Measurements from ENCODE around the gene NOP16. TPM values are rescaled to one million over a fixed set of nuclear protein-coding genes. Genes with fewer than 3 reads are reported as not detected.

NOP16 gene, protein sequence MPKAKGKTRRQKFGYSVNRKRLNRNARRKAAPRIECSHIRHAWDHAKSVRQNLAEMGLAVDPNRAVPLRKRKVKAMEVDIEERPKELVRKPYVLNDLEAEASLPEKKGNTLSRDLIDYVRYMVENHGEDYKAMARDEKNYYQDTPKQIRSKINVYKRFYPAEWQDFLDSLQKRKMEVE
- 10 to 100 TPM; 42.1 to 67.7 TPM for total RNA-seq

- Mint-ChIP-seq H3K27ac (peak within 1 kb of the TSS; percentile 98 to 100), H3K36me3 (peaks cover 47 to 50% of the 10 kb centered on the region in 2 donors), H3K9me3 (no peaks in the 10 kb centered on the region)
- peak; percentile 91 to 94 for ATAC-seq
- DNase-seq (ENCODE audit: low spot score in 2 of 2): peak; percentile 94 to 97
Measured at GRCh38 chr5:176388444-176389134, at the start of gene NOP16, which contains the start of gene HIGD2A. Gene NOP16, minus strand, starts transcription at chr5:176388598. Its CDS starts 59 bp downstream, at chr5:176388539. Gene HIGD2A, plus strand, starts transcription at chr5:176388751. Its CDS starts 69 bp downstream, at chr5:176388820.

- no peaks in the 10 kb centered on the region for H3K9me3 Mint-ChIP-seq
- no peak for DNase-seq (ENCODE audit: low spot score in 2 of 2)
- peak; percentile 50 to 62 for ATAC-seq
- H3K27ac Mint-ChIP-seq: no peak overlapping the region
- H3K36me3 Mint-ChIP-seq: no peaks in the 10 kb centered on the region
Measured at GRCh38 chr5:176436656-176437055, 48.3 kb upstream of the NOP16 start.

- Mint-ChIP-seq H3K9me3 (no peaks in the 10 kb centered on the region), H3K36me3 (no peaks in the 10 kb centered on the region), H3K27ac (no peak overlapping the region)
- no peak for DNase-seq (ENCODE audit: low spot score in 2 of 2)
- no peak for ATAC-seq
Measured at GRCh38 chr5:176432707-176433106, 44.3 kb upstream of the NOP16 start.

DNA sequence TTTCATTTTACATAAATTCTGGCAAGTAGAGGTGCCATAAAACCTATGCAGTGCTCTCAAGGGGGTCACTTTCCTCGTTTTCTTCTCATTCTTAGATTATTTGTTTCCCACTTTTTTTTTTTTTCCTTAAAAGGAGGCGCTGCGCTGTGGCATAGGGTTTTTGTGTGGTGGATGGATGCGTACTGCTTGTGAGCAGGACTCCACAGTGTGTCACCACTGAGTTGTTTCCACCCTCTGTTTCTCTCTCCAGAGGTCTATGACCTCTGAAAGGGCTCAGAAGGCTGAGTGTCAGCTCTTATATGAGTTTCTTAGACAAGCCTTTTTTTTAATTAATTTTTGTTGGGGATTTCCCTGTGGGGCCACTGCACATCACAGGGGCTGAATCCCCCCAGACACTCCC, 41.6 kb upstream of the NOP16 start:
- Mint-ChIP-seq H3K9me3 (peaks cover 0 to 4% of the 10 kb centered on the region in 2 donors), H3K27ac (no peak overlapping the region), H3K36me3 (peaks cover 0 to 6% of the 10 kb centered on the region in 2 donors)
- DNase-seq (ENCODE audit: low spot score in 2 of 2): no peak
- ATAC-seq: no peak

DNA sequence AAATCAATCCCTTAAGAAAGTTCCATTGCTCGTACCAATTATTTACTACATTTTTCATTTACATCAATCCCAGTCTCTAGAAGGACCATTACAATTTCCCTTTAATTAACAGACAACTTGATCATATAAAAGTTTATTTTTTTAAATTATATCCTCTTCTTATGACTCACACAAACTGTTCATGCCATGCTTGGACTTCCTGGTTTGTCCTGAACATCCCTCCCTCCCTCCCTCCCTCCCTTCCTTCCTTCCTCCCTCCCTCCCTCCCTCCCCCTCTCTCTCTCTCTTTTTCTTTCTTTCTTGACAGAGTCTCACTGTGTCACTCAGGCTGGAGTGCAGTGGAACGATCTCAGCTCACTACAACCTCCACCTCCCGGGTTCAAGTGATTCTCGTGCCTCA, 39.6 kb upstream of the NOP16 start:
- H3K27ac Mint-ChIP-seq: no peak overlapping the region
- ATAC-seq (no peak), DNase-seq (ENCODE audit: low spot score in 2 of 2) (no peak)
- peaks cover 0 to 4% of the 10 kb centered on the region in 2 donors for H3K9me3 Mint-ChIP-seq
- peaks cover 0 to 6% of the 10 kb centered on the region in 2 donors for H3K36me3 Mint-ChIP-seq

GRCh38 chr5:176426876-176427275, 38.5 kb upstream of the NOP16 start:
- DNase-seq (ENCODE audit: low spot score in 2 of 2) (no peak), ATAC-seq (no peak)
- peaks cover 0 to 6% of the 10 kb centered on the region in 2 donors for H3K36me3 Mint-ChIP-seq
- H3K9me3 Mint-ChIP-seq: peaks cover 0 to 4% of the 10 kb centered on the region in 2 donors
- no peak overlapping the region for H3K27ac Mint-ChIP-seq

DNA sequence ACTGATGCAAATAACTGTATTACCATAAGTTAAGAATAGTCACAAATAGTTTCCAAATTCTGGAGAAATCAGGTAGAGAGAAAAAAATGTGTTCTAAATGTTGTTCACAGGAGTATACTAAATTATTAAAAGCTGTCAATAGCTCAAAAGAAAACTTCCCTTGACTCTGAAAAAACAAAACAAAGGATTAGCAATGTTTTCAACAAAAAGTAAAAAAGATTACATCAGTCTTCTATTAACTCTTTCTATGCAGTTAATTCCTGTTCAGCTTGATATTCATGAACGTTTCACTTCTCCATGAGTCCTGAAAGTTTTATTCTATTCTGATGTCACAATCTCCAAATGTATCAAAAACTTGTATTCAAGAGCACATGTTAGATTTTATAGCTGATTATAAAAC, 37.4 kb upstream of the NOP16 start:
- H3K27ac Mint-ChIP-seq: no peak overlapping the region
- peaks cover 0 to 6% of the 10 kb centered on the region in 2 donors for H3K36me3 Mint-ChIP-seq
- no peak for ATAC-seq
- peaks cover 0 to 4% of the 10 kb centered on the region in 2 donors for H3K9me3 Mint-ChIP-seq
- no peak for DNase-seq (ENCODE audit: low spot score in 2 of 2)

- DNase-seq (ENCODE audit: low spot score in 2 of 2): no peak
- H3K27ac Mint-ChIP-seq: no peak overlapping the region
- peaks cover 0 to 6% of the 10 kb centered on the region in 2 donors for H3K36me3 Mint-ChIP-seq
- no peak for ATAC-seq
- peaks cover 0 to 4% of the 10 kb centered on the region in 2 donors for H3K9me3 Mint-ChIP-seq
Measured at GRCh38 chr5:176425138-176425537, 36.7 kb upstream of the NOP16 start.

GRCh38 chr5:176424181-176424580, 35.8 kb upstream of the NOP16 start:
- no peak for ATAC-seq
- Mint-ChIP-seq H3K9me3 (peaks cover 0 to 4% of the 10 kb centered on the region in 2 donors), H3K36me3 (peaks cover 0 to 6% of the 10 kb centered on the region in 2 donors), H3K27ac (no peak overlapping the region)
- no peak for DNase-seq (ENCODE audit: low spot score in 2 of 2)

- no peak for DNase-seq (ENCODE audit: low spot score in 2 of 2)
- ATAC-seq: no peak
- Mint-ChIP-seq H3K9me3 (peaks cover 0 to 4% of the 10 kb centered on the region in 2 donors), H3K27ac (no peak overlapping the region), H3K36me3 (peaks cover 0 to 6% of the 10 kb centered on the region in 2 donors)
Measured at GRCh38 chr5:176420972-176421544, 32.7 kb upstream of the NOP16 start.

DNA sequence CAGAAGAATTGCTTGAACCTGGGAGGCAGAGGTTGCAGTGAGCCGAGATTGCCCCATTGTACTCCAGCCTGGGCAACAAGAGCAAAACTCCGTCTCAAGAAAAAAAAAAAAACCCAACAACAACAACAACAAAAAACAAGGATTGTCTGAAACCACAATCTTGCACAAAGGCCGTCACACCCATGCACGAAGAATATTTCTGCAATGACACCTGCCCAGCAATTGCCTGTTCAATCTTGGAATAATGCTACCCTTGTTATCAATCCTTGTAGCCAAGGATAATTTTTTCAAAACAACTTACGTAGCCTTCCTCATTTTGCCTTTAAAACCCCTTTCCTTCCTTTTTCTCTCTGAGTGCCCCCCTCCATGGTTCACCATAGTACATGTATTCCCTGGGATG, 31.7 kb upstream of the NOP16 start:
- DNase-seq (ENCODE audit: low spot score in 2 of 2): no peak
- ATAC-seq: no peak
- no peaks in the 10 kb centered on the region for H3K36me3 Mint-ChIP-seq
- no peaks in the 10 kb centered on the region for H3K9me3 Mint-ChIP-seq
- no peak overlapping the region for H3K27ac Mint-ChIP-seq

- ATAC-seq (no peak), DNase-seq (ENCODE audit: low spot score in 2 of 2) (no peak)
- H3K9me3 Mint-ChIP-seq: no peaks in the 10 kb centered on the region
- no peaks in the 10 kb centered on the region for H3K36me3 Mint-ChIP-seq
- H3K27ac Mint-ChIP-seq: peak overlapping the region in 1 of 2 donors; percentile 9
Measured at GRCh38 chr5:176418251-176418650, 29.9 kb upstream of the NOP16 start.

DNA sequence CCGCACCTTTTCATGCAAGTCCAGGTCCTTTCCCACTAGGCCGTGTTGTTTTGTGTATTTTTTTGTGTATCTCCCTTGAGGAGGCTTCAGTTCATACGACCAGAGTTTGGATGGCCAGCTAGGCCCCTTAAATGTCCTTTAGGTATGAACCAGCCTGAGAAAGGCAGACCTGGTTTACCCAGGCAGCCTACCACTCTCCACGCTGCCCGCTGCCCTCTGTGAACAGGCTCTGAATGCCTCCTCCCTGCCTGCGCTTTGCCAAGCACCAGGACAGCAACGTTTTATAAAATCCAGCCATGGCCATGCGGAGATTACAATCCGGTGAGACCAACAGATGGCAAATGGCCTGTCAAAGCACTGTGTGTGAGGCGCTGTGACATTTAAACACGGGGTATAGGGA, 28.6 kb upstream of the NOP16 start:
- Mint-ChIP-seq H3K9me3 (no peaks in the 10 kb centered on the region), H3K27ac (peak overlapping the region in 1 of 2 donors; percentile 15), H3K36me3 (no peaks in the 10 kb centered on the region)
- ATAC-seq (no peak), DNase-seq (ENCODE audit: low spot score in 2 of 2) (no peak)

DNA sequence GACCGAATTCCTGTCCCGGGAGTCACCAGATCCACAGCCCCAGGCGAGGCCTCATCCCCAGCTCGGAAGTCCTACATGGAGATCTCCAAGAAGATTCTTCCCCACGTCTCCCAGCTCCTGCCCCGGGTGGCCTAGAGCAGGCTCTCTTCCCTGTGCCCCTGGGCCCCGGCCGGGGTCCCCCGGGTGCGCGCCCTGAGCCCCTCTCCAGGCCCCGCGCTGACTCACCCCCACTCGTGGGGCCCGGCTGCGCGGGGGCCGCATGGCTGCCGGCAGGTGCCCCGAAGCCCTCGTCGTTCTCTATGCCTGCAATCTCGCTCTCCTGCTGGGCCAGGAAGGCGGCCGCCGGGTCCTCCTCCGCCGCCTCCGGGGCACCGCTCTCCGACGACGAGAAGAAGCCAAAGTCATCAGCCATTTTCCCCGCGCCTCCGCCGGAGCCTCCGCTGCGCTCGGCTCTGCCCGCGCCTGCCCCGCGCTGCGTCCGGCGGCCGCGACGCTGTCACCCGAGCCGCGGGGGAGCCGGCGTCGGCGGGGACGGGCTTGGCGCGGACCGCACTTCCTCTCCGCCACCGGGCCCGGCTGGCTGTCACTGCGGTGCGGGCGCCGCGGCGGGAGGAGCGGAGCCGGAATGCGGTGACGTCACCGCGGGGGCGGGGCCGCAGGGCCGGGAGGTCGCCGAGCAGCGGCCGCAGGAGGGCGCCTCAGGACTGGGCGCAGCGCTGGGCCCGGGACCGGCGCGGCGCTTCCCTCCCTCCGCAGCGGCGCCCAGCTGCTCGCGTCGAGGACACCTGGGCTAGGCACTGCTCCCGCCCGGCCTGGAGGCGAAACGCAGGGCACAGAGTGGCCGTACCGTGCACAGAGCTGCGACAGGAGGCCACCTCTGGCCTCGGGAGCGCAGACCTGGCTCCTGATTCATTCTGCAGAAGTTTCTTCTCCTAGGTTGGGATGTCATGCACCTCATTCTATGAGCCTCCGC, 27.8 kb upstream of the NOP16 start, which contains the start of gene CLTB:
TSS of gene CLTB (minus strand) at position 588 of the 973 bp plus-strand sequence. CDS start at position 412, 176 bp downstream.
- peak; percentile 77 to 87 for DNase-seq (ENCODE audit: low spot score in 2 of 2)
- H3K9me3 Mint-ChIP-seq: no peaks in the 10 kb centered on the region
- H3K36me3 Mint-ChIP-seq: no peaks in the 10 kb centered on the region
- peak; percentile 96 to 98 for ATAC-seq
- peak within 1 kb of the TSS; percentile 15 to 30 for H3K27ac Mint-ChIP-seq

DNA sequence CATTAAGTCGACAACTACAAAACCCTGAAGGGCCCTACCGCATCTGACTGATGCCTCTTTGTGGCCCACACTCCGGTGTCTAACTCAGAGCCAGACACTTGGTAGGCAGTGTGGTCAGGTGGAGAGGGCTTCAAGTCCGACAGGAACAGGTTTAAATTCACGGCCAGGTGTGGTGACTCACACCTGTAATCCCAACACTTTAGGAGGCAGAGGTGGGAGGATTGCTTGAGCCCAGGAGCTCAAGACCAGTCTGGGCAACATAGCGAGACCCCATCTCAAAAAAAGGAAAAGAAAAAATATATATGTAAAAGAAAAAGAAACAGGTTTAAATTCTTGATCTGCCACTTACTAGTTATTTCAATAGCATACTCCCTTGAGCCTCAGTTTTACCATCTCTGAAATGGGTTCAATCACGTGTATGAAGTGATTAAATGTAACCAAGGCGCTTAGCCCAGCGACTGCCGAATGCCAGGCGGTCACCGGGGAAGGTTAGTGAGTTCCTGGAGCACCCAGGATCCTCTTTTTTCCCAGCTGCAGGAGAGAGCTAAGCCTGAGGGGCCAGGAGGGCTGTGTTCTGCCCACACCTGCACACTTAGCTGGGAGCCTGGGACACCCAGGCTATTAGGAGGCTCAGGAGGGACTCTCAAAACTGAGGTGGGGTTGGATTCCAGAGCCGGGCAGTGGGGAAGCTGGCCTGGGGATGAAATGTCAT, 27.0 kb upstream of the NOP16 start:
- Mint-ChIP-seq H3K9me3 (no peaks in the 10 kb centered on the region), H3K27ac (peak overlapping the region; percentile 15 to 37), H3K36me3 (no peaks in the 10 kb centered on the region)
- ATAC-seq (no peak), DNase-seq (ENCODE audit: low spot score in 2 of 2) (peak in 1 of 2 donors; percentile 14)

DNA sequence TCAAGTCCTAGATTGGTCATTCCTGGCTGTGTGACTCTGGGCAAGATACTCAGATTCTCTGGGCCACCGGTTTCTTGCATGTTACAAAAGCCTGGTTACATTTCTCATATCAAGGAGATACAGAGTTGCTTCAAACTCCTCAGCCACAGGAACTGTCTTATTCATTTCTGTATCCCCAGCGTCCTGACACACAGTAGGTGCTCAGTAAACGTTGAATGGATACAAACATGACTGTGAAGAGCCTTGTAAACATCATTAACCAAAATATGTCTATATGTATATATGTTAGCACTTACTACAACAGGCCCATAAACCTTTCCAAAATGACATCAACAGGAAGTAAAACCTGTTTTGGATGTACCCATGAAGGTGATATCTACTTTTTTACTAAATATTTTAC, 26.3 kb upstream of the NOP16 start:
- Mint-ChIP-seq H3K27ac (peak overlapping the region; percentile 37 to 61), H3K36me3 (peaks cover 0 to 5% of the 10 kb centered on the region in 2 donors), H3K9me3 (no peaks in the 10 kb centered on the region)
- ATAC-seq: no peak
- DNase-seq (ENCODE audit: low spot score in 2 of 2): no peak

Measured in activated naive CD4-positive, alpha-beta T cell treated with anti-CD3 and anti-CD28 coated beads, Interleukin-2, amount 50 U/mL, for 72 hours (primary cell).